Panc1 (cell line): Measurements from ENCODE around the gene VPS35L. TPM values are rescaled to one million over a fixed set of nuclear protein-coding genes. Genes with fewer than 3 reads are reported as not detected.

ENCODE experiments used
- ATAC-seq: fragments of 200-7000 bp; cut with Tn5 transposase; 2 replicates; pipeline ENCODE4 v1.9.1; 2020; ENCODE audit warnings: mild to moderate bottlenecking, moderate library complexity
- BruUV-seq: library from RNA; stranded (reverse); fragments of 400-500 nt; replicated peaks from 2 replicates; lab custom pipeline; 2021; lab: Mats Ljungman, UMichigan
- CTCF ChIA-PET: fragments of 300-600 bp; sonication (Branson Sonifier 250); formaldehyde crosslinking; loops from one replicate; lab custom pipeline; 2022; ENCODE audit warnings: antibody characterized with exemption; lab: Charles Lee
- POLR2A ChIA-PET: fragments of 300-600 bp; sonication (Branson Sonifier 250); formaldehyde crosslinking; loops from one replicate; lab custom pipeline; 2022; ENCODE audit warnings: antibody characterized with exemption; lab: Charles Lee
- DNase-seq: peaks from one replicate; pipeline ENCODE4 v3.0.0-alpha.2; 2010; ENCODE audit warnings: low read depth, low spot score
- H3K27ac ChIP-seq: 2 replicates; pipeline ENCODE4 v1.5.1; 2011; ENCODE audit warnings: mild to moderate bottlenecking, low read length, inconsistent platforms
- H3K27me3 ChIP-seq: fragments of 200-500 bp; sonication (Bioruptor generic); 2 replicates; pipeline ENCODE4 v1.6.0; 2014; ENCODE audit warnings: low read length, inconsistent platforms; ENCODE audit not compliant: control insufficient read depth, insufficient read depth
- H3K36me3 ChIP-seq: fragments of 200-500 bp; sonication (Bioruptor generic); 2 replicates; pipeline ENCODE4 v1.5.1; 2014; ENCODE audit warnings: inconsistent platforms, mild to moderate bottlenecking, low read length, moderate library complexity; ENCODE audit not compliant: control insufficient read depth, insufficient read depth
- H3K4me1 ChIP-seq: 2 replicates; pipeline ENCODE4 v1.5.1; 2011; ENCODE audit warnings: inconsistent platforms, mild to moderate bottlenecking, low read length, moderate library complexity; ENCODE audit not compliant: control insufficient read depth, insufficient read depth
- H3K4me3 ChIP-seq, 2 experiments: 2 replicates each; pipeline ENCODE4 v1.5.1; 2011 to 2012; ENCODE audit warnings: low read depth in 2 of 2, low read length in 2 of 2, mild to moderate bottlenecking in 2 of 2, inconsistent platforms in 1 of 2, moderate library complexity in 1 of 2
- H3K9me3 ChIP-seq: fragments of 200-500 bp; sonication (Bioruptor generic); 2 replicates; pipeline ENCODE4 v1.5.1; 2014; ENCODE audit warnings: low read depth, mild to moderate bottlenecking, inconsistent platforms, low read length, moderate library complexity; ENCODE audit not compliant: control insufficient read depth, insufficient read depth
- POLR2AphosphoS5 ChIP-seq: IDR thresholded peaks from 2 replicates; pipeline ENCODE4 v1.6.1; 2012; ENCODE audit warnings: mild to moderate bottlenecking, low read depth, low read length, moderate library complexity
- SIN3A ChIP-seq: IDR thresholded peaks from 2 replicates; pipeline ENCODE4 v1.6.1; 2012; ENCODE audit warnings: low read depth, mild to moderate bottlenecking, low read length, moderate library complexity, borderline replicate concordance; ENCODE audit not compliant: insufficient read depth
- TCF7L2 ChIP-seq: IDR thresholded peaks from 2 replicates; pipeline ENCODE4 v1.6.1; 2011; ENCODE audit warnings: mild to moderate bottlenecking, low read depth, low read length, inconsistent platforms
- in situ Hi-C: cut with HindIII; loops from 2 replicates; pipeline ENCODE4 v1.10.0; 2016; ENCODE audit warnings: low sequenced_read_pairs, low pct_unique_long_range_greater_than_20kb
- intact Hi-C: fragments of 100-400 bp; cut with micrococcal nuclease; formaldehyde crosslinking; loops from one replicate; pipeline ENCODE4 v1.10.0; 2022; ENCODE audit not compliant: unreplicated experiment
- total RNA-seq: library from RNA; stranded (reverse); gene quantifications from one replicate; pipeline ENCODE4 v1.2.1, GENCODE V29; 2021; ENCODE audit not compliant: unreplicated experiment
- TF ChIP-seq, protein P1 (sequence below): fragments of 450-650 bp; IDR thresholded peaks from 2 replicates; pipeline ENCODE4 v1.5.1; 2017; ENCODE audit warnings: mild to moderate bottlenecking
- TF ChIP-seq, protein P2 (sequence below), 2 experiments: IDR thresholded peaks; 2 replicates each; pipeline ENCODE4 v1.6.1; 2011 to 2012; ENCODE audit warnings: low read depth in 2 of 2, control low read depth in 1 of 2, low read length in 1 of 2, mild to moderate bottlenecking in 1 of 2, moderate library complexity in 1 of 2; ENCODE audit not compliant: insufficient read depth in 1 of 2

The VPS35L gene
- total RNA-seq, 1 experiment from 2014 or later, result 124 TPM

DNA sequence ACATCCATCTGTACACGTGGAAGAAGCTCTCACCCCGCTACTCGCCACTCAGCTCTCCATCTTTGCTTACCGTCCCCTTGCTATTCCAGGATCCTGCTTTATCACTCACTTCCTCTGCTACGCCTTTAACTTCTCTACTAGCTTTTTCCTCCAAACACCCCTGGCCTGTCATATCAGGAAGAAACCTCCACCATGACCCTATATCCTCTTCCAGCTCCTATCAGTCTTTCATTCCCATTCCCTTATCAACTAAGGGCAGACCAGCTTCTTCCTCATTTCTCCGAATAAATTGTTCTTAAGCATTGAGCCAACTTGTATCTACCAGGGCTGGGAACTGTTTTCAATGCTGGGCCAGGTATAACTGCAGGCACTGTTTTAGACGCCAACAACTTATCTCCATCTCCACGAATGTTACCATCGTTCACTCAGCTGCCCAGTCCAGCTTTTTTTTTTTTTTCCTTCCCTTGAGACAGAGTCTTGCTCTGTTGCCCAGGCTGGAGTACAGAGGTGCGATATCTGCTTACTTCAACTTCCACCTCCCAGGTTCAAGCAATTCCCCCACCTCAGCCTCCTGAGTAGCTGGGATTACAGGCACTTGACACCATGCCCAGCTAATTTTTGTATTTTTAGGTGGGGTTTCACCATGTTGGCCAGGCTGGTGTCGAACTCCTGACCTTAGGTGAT, 166.9 kb downstream of the VPS35L start:
- DNase-seq, result no peak
- Histone ChIP-seq H3K9me3 (no peaks in the 10 kb centered on the region), H3K36me3 (no peaks in the 10 kb centered on the region; the same call in 1 of the 2 replicates), H3K4me3 (no peak overlapping the region), H3K27ac (no peak overlapping the region), H3K4me1 (no peaks in the 10 kb centered on the region), H3K27me3 (no peaks in the 10 kb centered on the region)
- no peak for ATAC-seq
- in situ Hi-C loops, result no loop called here
- POLR2A ChIA-PET, result no interaction called here
- intact Hi-C loops, result no loop called here
- TF ChIP-seq, protein P1, sequence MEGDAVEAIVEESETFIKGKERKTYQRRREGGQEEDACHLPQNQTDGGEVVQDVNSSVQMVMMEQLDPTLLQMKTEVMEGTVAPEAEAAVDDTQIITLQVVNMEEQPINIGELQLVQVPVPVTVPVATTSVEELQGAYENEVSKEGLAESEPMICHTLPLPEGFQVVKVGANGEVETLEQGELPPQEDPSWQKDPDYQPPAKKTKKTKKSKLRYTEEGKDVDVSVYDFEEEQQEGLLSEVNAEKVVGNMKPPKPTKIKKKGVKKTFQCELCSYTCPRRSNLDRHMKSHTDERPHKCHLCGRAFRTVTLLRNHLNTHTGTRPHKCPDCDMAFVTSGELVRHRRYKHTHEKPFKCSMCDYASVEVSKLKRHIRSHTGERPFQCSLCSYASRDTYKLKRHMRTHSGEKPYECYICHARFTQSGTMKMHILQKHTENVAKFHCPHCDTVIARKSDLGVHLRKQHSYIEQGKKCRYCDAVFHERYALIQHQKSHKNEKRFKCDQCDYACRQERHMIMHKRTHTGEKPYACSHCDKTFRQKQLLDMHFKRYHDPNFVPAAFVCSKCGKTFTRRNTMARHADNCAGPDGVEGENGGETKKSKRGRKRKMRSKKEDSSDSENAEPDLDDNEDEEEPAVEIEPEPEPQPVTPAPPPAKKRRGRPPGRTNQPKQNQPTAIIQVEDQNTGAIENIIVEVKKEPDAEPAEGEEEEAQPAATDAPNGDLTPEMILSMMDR, result no peak
- no peak for TF ChIP-seq TCF7L2
- TF ChIP-seq SIN3A, result no peak
- TF ChIP-seq POLR2AphosphoS5, result no peak
- TF ChIP-seq, protein P2, sequence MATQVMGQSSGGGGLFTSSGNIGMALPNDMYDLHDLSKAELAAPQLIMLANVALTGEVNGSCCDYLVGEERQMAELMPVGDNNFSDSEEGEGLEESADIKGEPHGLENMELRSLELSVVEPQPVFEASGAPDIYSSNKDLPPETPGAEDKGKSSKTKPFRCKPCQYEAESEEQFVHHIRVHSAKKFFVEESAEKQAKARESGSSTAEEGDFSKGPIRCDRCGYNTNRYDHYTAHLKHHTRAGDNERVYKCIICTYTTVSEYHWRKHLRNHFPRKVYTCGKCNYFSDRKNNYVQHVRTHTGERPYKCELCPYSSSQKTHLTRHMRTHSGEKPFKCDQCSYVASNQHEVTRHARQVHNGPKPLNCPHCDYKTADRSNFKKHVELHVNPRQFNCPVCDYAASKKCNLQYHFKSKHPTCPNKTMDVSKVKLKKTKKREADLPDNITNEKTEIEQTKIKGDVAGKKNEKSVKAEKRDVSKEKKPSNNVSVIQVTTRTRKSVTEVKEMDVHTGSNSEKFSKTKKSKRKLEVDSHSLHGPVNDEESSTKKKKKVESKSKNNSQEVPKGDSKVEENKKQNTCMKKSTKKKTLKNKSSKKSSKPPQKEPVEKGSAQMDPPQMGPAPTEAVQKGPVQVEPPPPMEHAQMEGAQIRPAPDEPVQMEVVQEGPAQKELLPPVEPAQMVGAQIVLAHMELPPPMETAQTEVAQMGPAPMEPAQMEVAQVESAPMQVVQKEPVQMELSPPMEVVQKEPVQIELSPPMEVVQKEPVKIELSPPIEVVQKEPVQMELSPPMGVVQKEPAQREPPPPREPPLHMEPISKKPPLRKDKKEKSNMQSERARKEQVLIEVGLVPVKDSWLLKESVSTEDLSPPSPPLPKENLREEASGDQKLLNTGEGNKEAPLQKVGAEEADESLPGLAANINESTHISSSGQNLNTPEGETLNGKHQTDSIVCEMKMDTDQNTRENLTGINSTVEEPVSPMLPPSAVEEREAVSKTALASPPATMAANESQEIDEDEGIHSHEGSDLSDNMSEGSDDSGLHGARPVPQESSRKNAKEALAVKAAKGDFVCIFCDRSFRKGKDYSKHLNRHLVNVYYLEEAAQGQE (IDR thresholded peaks at IDR 0.05; ENCODE audit: insufficient read depth in 1 of 2, low read depth in 2 of 2, low read length in 1 of 2), result no peak
- no TSS peak for BruUV-seq
- CTCF ChIA-PET, result interaction anchor here (0.7 kb wide), 1 partner anchor 9 kb away, joined by 5 read pairs; no protein-coding TSS in a partner anchor

DNA sequence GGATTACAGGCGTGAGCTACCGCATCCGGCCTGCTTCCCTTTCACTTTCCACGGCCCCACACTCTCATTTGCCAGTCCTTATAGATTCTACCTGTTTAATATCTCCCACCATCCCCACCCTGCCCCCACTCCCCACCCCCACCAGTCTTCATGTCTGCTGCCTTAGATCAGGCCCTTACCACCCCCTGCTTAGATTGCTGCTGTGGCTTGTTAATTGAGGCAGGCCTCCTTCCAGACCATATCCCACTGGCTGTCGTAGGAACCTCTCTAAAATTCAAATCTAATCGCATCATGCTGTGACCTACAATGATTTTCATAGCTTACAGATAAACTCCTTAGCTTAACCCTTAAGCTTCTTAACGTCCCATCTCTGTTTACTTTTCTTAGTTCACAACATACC, 167.5 kb downstream of the VPS35L start:
- TF ChIP-seq TCF7L2 (no peak), POLR2AphosphoS5 (no peak), SIN3A (no peak)
- TF ChIP-seq, protein P2 (IDR thresholded peaks at IDR 0.05; ENCODE audit: insufficient read depth in 1 of 2, low read depth in 2 of 2, low read length in 1 of 2), result no peak
- TF ChIP-seq, protein P1, result no peak
- no peak for DNase-seq
- H3K4me1 ChIP-seq, result no peaks in the 10 kb centered on the region
- no peaks in the 10 kb centered on the region for H3K9me3 ChIP-seq
- CTCF ChIA-PET, result no interaction called here
- in situ Hi-C loops (no loop called here), intact Hi-C loops (no loop called here)
- no TSS peak for BruUV-seq
- no peak overlapping the region for H3K4me3 ChIP-seq
- POLR2A ChIA-PET, result no interaction called here
- no peak for ATAC-seq
- no peak overlapping the region for H3K27ac ChIP-seq
- H3K27me3 ChIP-seq, result no peaks in the 10 kb centered on the region
- no peaks in the 10 kb centered on the region for H3K36me3 ChIP-seq
